H1 (cell line): ENCODE measurements around the gene TLCD2. TPM values are rescaled to one million over a fixed set of nuclear protein-coding genes. Genes with fewer than 3 reads are reported as not detected.

ENCODE experiments used
- CTCF ChIA-PET: fragments of 300-600 bp; sonication (Branson Sonifier 250); formaldehyde crosslinking; loops from one replicate; lab custom pipeline; 2021; ENCODE audit not compliant: partially characterized antibody; lab: Charles Lee
- POLR2A ChIA-PET: fragments of 300-600 bp; sonication (Branson Sonifier 250); formaldehyde crosslinking; loops from one replicate; lab custom pipeline; 2021; ENCODE audit warnings: inconsistent platforms; ENCODE audit not compliant: partially characterized antibody; lab: Charles Lee
- DNase-seq, 2 experiments: peaks; one replicate each; pipeline versions ENCODE4 v3.0.0 to v3.0.0-alpha.2; 2010 to 2022; ENCODE audit warnings: low spot score in 2 of 2, low read depth in 1 of 2, mixed read lengths in 1 of 2
- FAIRE-seq: peaks from 2 replicates; lab custom pipeline; 2011; peaks lifted over from hg19 to GRCh38; lab: Jason Lieb, UNC
- H2AFZ ChIP-seq: 2 replicates; pipeline ENCODE4 v1.8.1; 2012; ENCODE audit warnings: low read length, inconsistent platforms
- H2AK5ac ChIP-seq: 2 replicates; pipeline ENCODE4 v1.6.1; 2013; ENCODE audit warnings: low read depth, low read length
- H2BK120ac ChIP-seq: replicated peaks from 2 replicates; pipeline ENCODE3; 2013; ENCODE audit warnings: low read depth, low read length, inconsistent platforms
- H2BK12ac ChIP-seq: 2 replicates; pipeline ENCODE4 v1.6.1; 2013; ENCODE audit warnings: low read depth, low read length
- H2BK15ac ChIP-seq: 2 replicates; pipeline ENCODE4 v1.6.1; 2013; ENCODE audit warnings: low read length
- H2BK20ac ChIP-seq: 2 replicates; pipeline ENCODE4 v1.6.1; 2013; ENCODE audit warnings: low read length
- H2BK5ac ChIP-seq: 2 replicates; pipeline ENCODE4 v1.6.1; 2013; ENCODE audit warnings: low read depth, low read length
- H3K14ac ChIP-seq: 2 replicates; pipeline ENCODE4 v1.6.1; 2013; ENCODE audit warnings: inconsistent platforms; ENCODE audit not compliant: insufficient read length
- H3K18ac ChIP-seq: 2 replicates; pipeline ENCODE4 v1.6.1; 2013; ENCODE audit warnings: low read length; ENCODE audit errors: extremely low read depth
- H3K23ac ChIP-seq: 2 replicates; pipeline ENCODE4 v1.6.1; 2013; ENCODE audit warnings: inconsistent platforms; ENCODE audit not compliant: insufficient read length
- H3K23me2 ChIP-seq: 2 replicates; pipeline ENCODE4 v1.6.1; 2013; ENCODE audit warnings: low read depth, low read length
- H3K27ac ChIP-seq: 2 replicates; pipeline ENCODE4 v1.6.1; 2011; ENCODE audit warnings: low read depth, low read length, inconsistent platforms
- H3K27me3 ChIP-seq, 4 experiments: replicated peaks in 1 of 4; 1 replicate in 1 of 4; 2 replicates in 3 of 4; pipeline versions ENCODE4 v1.6.1 to v1.8.1; 2011 to 2013; ENCODE audit warnings: low read length in 3 of 4, mild to moderate bottlenecking in 3 of 4, inconsistent platforms in 2 of 4, mixed read lengths in 2 of 4, moderate library complexity in 1 of 4; ENCODE audit not compliant: control insufficient read depth in 3 of 4, insufficient read depth in 3 of 4; ENCODE audit errors: extremely low read depth in 1 of 4
- H3K36me3 ChIP-seq, 4 experiments: 2 replicates each; pipeline versions ENCODE4 v1.6.1 to v1.8.1; 2011 to 2013; ENCODE audit warnings: mild to moderate bottlenecking in 4 of 4, low read length in 3 of 4, moderate library complexity in 2 of 4, control low read depth in 1 of 4, inconsistent platforms in 1 of 4; ENCODE audit not compliant: insufficient read depth in 4 of 4, control insufficient read depth in 2 of 4
- H3K4ac ChIP-seq: replicated peaks from 2 replicates; pipeline ENCODE3; 2013; ENCODE audit warnings: low read length, low read depth, mixed read lengths, inconsistent platforms; ENCODE audit not compliant: insufficient read length
- H3K4me1 ChIP-seq, 4 experiments: replicated peaks in 1 of 4; 1 replicate in 1 of 4; 2 replicates in 3 of 4; pipeline versions ENCODE4 v1.6.1 to v1.8.1; 2011 to 2013; ENCODE audit warnings: low read length in 3 of 4, inconsistent platforms in 2 of 4, mixed read lengths in 1 of 4; ENCODE audit not compliant: insufficient read depth in 4 of 4, control insufficient read depth in 3 of 4
- H3K4me2 ChIP-seq, 2 experiments: 2 replicates each; pipeline versions ENCODE4 v1.6.1 to v1.8.1; 2011 to 2013; ENCODE audit warnings: low read depth in 2 of 2, low read length in 2 of 2, control low read depth in 1 of 2, inconsistent platforms in 1 of 2, mild to moderate bottlenecking in 1 of 2; ENCODE audit not compliant: insufficient read depth in 1 of 2
- H3K4me3 ChIP-seq, 4 experiments: fragments of 200-600, 300-600 bp in 1 of 4; sonication (generic), shearing (Covaris generic), sonication (Bioruptor Twin) in 1 of 4; 2 replicates each; pipeline versions ENCODE4 v1.5.1 to v1.8.1; 2011 to 2016; ENCODE audit warnings: low read length in 4 of 4, low read depth in 3 of 4, control low read depth in 2 of 4, inconsistent platforms in 2 of 4, mild to moderate bottlenecking in 2 of 4, mixed read lengths in 1 of 4, moderate library complexity in 1 of 4; ENCODE audit not compliant: insufficient read depth in 2 of 4; ENCODE audit errors: extremely low read depth in 1 of 4
- H3K56ac ChIP-seq: replicated peaks from 2 replicates; pipeline ENCODE3; 2013; ENCODE audit warnings: low read depth, mild to moderate bottlenecking, mixed read lengths, low read length, inconsistent platforms; ENCODE audit not compliant: insufficient read length
- H3K79me1 ChIP-seq: 2 replicates; pipeline ENCODE4 v1.6.1; 2013; ENCODE audit warnings: low read depth, low read length, control low read depth
- H3K79me2 ChIP-seq, 2 experiments: 2 replicates each; pipeline versions ENCODE4 v1.6.1 to v1.8.1; 2012 to 2013; ENCODE audit warnings: low read length in 2 of 2, mild to moderate bottlenecking in 2 of 2, inconsistent platforms in 1 of 2; ENCODE audit not compliant: insufficient read depth in 2 of 2, control insufficient read depth in 1 of 2
- H3K9ac ChIP-seq, 4 experiments: replicated peaks in 1 of 4; 1 replicate in 1 of 4; 2 replicates in 3 of 4; pipeline versions ENCODE4 v1.6.1 to v1.8.1; 2011 to 2013; ENCODE audit warnings: low read depth in 3 of 4, low read length in 3 of 4, control low read depth in 2 of 4, mild to moderate bottlenecking in 2 of 4, moderate library complexity in 2 of 4, inconsistent platforms in 1 of 4; ENCODE audit errors: extremely low read depth in 1 of 4
- H3K9me3 ChIP-seq, 2 experiments: 2 replicates each; pipeline versions ENCODE4 v1.6.1 to v1.8.1; 2012 to 2013; ENCODE audit warnings: mild to moderate bottlenecking in 2 of 2, moderate library complexity in 2 of 2, control low read depth in 1 of 2, inconsistent platforms in 1 of 2, low read depth in 1 of 2, low read length in 1 of 2, mixed read lengths in 1 of 2; ENCODE audit not compliant: insufficient read depth in 2 of 2
- H4K20me1 ChIP-seq, 2 experiments: replicated peaks in 1 of 2; 2 replicates each; pipeline versions ENCODE3 to v1.8.1; 2011 to 2013; ENCODE audit warnings: inconsistent platforms in 2 of 2, low read length in 2 of 2, mild to moderate bottlenecking in 1 of 2; ENCODE audit not compliant: insufficient read depth in 2 of 2, control insufficient read depth in 1 of 2
- H4K5ac ChIP-seq: 2 replicates; pipeline ENCODE4 v1.6.1; 2013; ENCODE audit warnings: low read length, low read depth, mixed read lengths, inconsistent platforms; ENCODE audit not compliant: insufficient read length
- H4K8ac ChIP-seq: 2 replicates; pipeline ENCODE4 v1.8.0; 2013; ENCODE audit warnings: mild to moderate bottlenecking, moderate library complexity, low read length, inconsistent platforms; ENCODE audit not compliant: insufficient read depth; ENCODE audit errors: extremely low read depth
- H4K91ac ChIP-seq: replicated peaks from 2 replicates; pipeline ENCODE3; 2013; ENCODE audit warnings: low read length, mixed read lengths, inconsistent platforms; ENCODE audit not compliant: insufficient read length
- ASH2L ChIP-seq: fragments of 200-600, 300-600 bp; sonication (generic); IDR thresholded peaks from one replicate; pipeline ENCODE4 v1.7.1; 2017; ENCODE audit warnings: low read length
- BRCA1 ChIP-seq: IDR thresholded peaks from 2 replicates; pipeline ENCODE4 v1.6.1; 2012; ENCODE audit warnings: low read depth, low read length, improper control_type of control experiment
- CHD2 ChIP-seq: IDR thresholded peaks from 2 replicates; pipeline ENCODE4 v1.6.1; 2012; ENCODE audit warnings: low read length, improper control_type of control experiment
- EGR1 ChIP-seq: IDR thresholded peaks from 2 replicates; pipeline ENCODE4 v1.6.1; 2011; ENCODE audit warnings: low read depth, low read length, borderline replicate concordance
- GABPA ChIP-seq: IDR thresholded peaks from 2 replicates; pipeline ENCODE4 v1.6.1; 2011; ENCODE audit warnings: mild to moderate bottlenecking, low read length, moderate library complexity, borderline replicate concordance; ENCODE audit not compliant: insufficient read depth
- HDAC6 ChIP-seq: IDR thresholded peaks from one replicate; pipeline ENCODE4 v1.7.1; 2012; ENCODE audit warnings: low read depth, mild to moderate bottlenecking, inconsistent platforms, low read length, moderate library complexity
- NRF1 ChIP-seq: IDR thresholded peaks from 2 replicates; pipeline ENCODE4 v1.6.1; 2011; ENCODE audit warnings: mild to moderate bottlenecking, low read depth, low read length, improper control_type of control experiment
- POLR2AphosphoS5 ChIP-seq: IDR thresholded peaks from 2 replicates; pipeline ENCODE4 v1.6.1; 2011; ENCODE audit warnings: low read depth, low read length
- RBBP5 ChIP-seq: IDR thresholded peaks from 2 replicates; pipeline ENCODE4 v1.7.1; 2012; ENCODE audit warnings: low read depth, mild to moderate bottlenecking, inconsistent platforms, low read length, moderate library complexity, borderline replicate concordance
- TCF12 ChIP-seq: IDR thresholded peaks from 2 replicates; pipeline ENCODE4 v1.6.1; 2011; ENCODE audit warnings: low read depth, mild to moderate bottlenecking, low read length
- WGBS, 2 experiments: shearing (Covaris generic) in 1 of 2; methylation state at CpG; one replicate each; pipeline versions ENCODE4 v1.1.6 to v1.1.7; 2013 to 2015; ENCODE audit warnings: low lambda C conversion rate in 2 of 2, mixed read lengths in 2 of 2, inconsistent platforms in 1 of 2, low coverage in 1 of 2, missing lambda C conversion rate in 1 of 2; ENCODE audit not compliant: insufficient replicate concordance in 2 of 2, insufficient coverage in 1 of 2, insufficient read length in 1 of 2; ENCODE audit errors: extremely low coverage in 1 of 2, missing lambda C conversion rate in 1 of 2; 5-methylcytosine and 5-hydroxymethylcytosine counted together
- polyA plus RNA-seq, 7 experiments: library from polyadenylated mRNA; depleted of rRNA in 3 of 7; stranded (reverse) in 5 of 7; unstranded in 2 of 7; fragments of >200 nt in 5 of 7; fragments of 200-250 nt in 2 of 7; gene quantifications; 1 replicate in 5 of 7; 2 replicates in 1 of 7; 4 replicates in 1 of 7; pipeline versions ENCODE4 v1.2.1 to v1.2.3, GENCODE V29; 2011 to 2013; ENCODE audit warnings: missing spikeins in 2 of 7, mixed read lengths in 2 of 7
- total RNA-seq: library from RNA; stranded (reverse); fragmentation: NEBNext Ultra II Directional; extraction: Animal tissue kit (Norgen Biotek cat#: 25700); gene quantifications from 2 replicates; pipeline ENCODE4 v1.2.1, GENCODE V29; 2021

Gene TLCD2
- total and polyA plus RNA-seq, 2 of the 8 experiments (the other 6 are each of a cell fraction or from before 2014, with no cell fraction given): 0.47 to 1.4 TPM

GRCh38 chr17:1695365-1695764, 14.8 kb downstream of the TLCD2 start:
- Histone ChIP-seq H3K56ac (no peak overlapping the region), H2BK120ac (no peak overlapping the region), H3K4me2 (no peak overlapping the region), H3K23ac (no peak overlapping the region), H3K79me2 (no peaks in the 10 kb centered on the region), H3K4ac (no peak overlapping the region), H2AK5ac (no peak overlapping the region), H2AFZ (no peak overlapping the region), H3K9ac (no peak overlapping the region), H4K5ac (no peak overlapping the region), H2BK20ac (no peak overlapping the region), H4K8ac (no peak overlapping the region), H3K27me3 (no peaks in the 10 kb centered on the region), H2BK12ac (no peak overlapping the region), H3K14ac (no peak overlapping the region), H2BK15ac (no peak overlapping the region), H3K9me3 (peaks cover 0 to 7% of the 10 kb centered on the region in 2 experiments; a peak in 1 of 4 replicates), H3K18ac (no peak overlapping the region), H3K79me1 (no peaks in the 10 kb centered on the region), H3K4me1 (no peaks in the 10 kb centered on the region), H3K4me3 (no peak overlapping the region), H3K27ac (no peak overlapping the region), H2BK5ac (no peak overlapping the region), H4K91ac (no peak overlapping the region), H4K20me1 (no peaks in the 10 kb centered on the region), H3K23me2 (no peaks in the 10 kb centered on the region), H3K36me3 (no peaks in the 10 kb centered on the region)
- DNase-seq: no peak
- FAIRE-seq: no peak
- 83% methylated on average over 8 of the region's 8 CpGs; no CpG with 5 or more reads in 1 of the 2 experiments for WGBS, 2 experiments
- POLR2A ChIA-PET: no interaction called here
- TF ChIP-seq RBBP5 (no peak), NRF1 (no peak), GABPA (no peak), EGR1 (no peak), ASH2L (no peak), CHD2 (no peak), POLR2AphosphoS5 (no peak), BRCA1 (no peak), TCF12 (no peak), HDAC6 (no peak)
- CTCF ChIA-PET: interaction anchor here (1.0 to 1.1 kb wide), 2 partner anchors 66 to 122 kb away, joined by 3 read pairs; no protein-coding TSS in a partner anchor
